Medulla oblongata (tissue), 1 donor: ENCODE data around the gene CITED2.

Experiments
- DNase-seq: peaks from one replicate; pipeline ENCODE4 v3.0.0-alpha.2; 2015; ENCODE audit errors: extremely low spot score

CITED2 gene

DNA sequence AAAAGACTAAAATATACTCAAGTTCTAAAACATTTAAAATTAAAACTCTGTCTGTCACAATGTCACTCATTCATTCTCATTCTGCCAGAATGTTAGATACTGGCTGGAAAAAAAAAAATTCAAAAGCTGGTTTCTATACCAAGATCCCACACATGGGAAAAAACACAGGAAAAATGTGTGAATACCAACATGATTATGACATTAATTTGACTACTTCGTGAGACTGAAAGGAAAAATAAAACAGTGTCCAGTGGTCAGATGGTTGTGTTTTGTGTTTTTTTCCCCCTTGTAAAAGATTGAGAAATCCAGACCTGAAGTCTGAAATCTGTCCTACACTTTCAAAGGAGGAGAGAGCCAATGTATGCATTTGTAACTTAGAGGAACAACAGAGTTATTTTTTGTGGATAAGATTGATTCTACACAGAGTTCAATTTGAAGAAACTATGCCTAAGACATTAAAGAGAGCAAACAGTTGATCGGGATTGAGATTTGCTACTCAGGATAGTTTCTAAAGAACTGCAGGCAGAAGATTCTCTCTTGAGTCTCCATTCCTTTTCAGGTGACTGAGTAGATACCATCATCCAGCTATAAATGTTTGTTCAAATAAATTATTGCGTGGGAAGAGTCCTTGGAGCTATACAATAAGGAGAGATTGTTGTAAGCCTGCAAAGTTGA, 43.5 kb downstream of the CITED2 start:
- DNase-seq: no peak

DNA sequence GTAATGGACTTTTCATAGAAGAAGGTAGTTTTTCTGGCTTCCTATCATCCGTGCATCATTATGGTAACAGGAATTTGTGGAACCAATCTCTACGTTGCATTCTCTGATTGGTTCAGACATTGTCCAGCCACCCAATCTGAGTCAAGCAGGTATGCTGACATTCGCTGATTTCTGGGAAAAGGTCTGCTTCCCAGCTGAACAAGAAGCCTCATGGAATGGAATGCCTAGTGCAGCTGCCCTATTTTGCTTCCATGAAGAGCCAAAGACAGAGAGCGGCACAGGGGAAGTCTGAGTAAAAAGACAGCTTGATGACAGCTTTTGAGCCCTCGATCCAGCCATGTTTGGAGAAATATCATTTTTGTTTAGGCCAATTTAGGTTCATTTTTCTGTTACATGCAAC, 44.1 kb downstream of the CITED2 start:
- DNase-seq: no peak

GRCh38 chr6:139329224-139329623, 45.2 kb downstream of the CITED2 start:
- no peak for DNase-seq

GRCh38 chr6:139327038-139327437, 47.4 kb downstream of the CITED2 start:
- DNase-seq: no peak

DNA sequence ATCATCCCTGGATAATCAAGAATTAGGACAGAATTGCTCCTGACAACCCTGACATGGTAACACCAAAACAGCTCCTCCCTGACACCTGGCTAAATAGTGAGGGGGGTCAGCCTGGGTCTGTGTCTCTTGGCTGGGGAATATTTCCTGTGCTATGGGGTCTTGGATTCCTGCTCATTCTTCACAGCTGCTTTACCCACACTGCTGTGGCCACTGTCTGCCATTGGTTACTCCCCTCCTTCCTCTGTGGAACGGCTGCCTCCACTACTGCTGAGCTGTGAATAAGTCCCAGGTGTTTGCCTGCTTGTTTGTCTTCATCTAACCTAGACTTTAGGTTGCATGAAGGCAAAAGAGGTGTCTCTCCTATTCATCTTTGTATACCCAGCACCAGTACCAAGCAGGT, 48.8 kb downstream of the CITED2 start:
- no peak for DNase-seq

- no peak for DNase-seq
Observed at GRCh38 chr6:139325125-139325524, 49.3 kb downstream of the CITED2 start.

DNA sequence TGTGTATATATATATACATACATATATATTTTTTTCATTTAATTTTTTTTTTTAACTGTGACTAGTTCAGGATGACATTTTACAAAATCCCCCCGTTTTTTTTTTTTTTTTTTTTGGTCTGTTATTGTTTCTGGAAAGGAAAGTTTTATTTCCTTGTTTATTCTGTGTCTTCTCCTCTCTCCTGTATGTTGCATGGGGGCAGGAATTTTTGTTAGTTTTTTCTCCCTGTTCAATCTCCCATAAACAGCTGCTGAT, 50.2 kb downstream of the CITED2 start:
- no peak for DNase-seq

DNA sequence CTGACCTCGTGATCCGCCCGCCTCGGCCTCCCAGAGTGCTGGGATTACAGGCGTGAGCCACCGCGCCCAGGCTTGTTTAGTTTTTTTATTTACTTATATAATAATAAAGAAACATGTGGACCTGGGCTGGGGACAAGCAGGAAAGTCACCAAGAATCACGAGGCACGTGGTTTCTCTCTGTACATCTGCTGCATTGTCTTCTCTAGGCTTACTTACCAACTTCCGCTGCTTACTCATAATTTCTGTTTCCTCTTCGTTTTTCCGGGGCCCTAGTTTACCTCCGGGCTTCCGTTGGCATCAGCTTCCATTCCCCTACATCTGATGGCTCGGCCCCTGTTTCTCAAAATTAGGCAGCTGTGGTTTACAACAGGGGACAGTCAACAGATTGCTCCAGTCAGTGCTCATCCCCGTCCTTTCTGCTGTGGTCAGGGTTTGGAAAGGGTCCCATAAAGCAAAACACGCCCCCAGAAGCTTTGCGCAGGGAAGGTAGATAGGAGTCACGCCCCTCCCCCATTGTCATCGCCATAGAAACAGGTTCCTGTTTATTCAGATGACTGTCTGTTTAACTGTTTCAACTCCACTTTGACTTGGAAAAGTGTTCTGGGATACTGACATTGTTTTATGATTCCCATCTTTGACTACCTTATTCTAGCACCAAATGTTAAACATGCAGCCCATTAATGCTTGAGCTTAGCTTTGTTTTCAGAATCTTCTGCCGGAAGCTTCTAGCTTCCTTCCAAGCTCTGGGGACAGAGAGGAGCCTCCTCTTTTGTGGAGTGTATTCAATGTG, 50.7 kb downstream of the CITED2 start:
- peak; percentile 36 for DNase-seq
